ENCODE measurements around the gene FAM131A.

DNA sequence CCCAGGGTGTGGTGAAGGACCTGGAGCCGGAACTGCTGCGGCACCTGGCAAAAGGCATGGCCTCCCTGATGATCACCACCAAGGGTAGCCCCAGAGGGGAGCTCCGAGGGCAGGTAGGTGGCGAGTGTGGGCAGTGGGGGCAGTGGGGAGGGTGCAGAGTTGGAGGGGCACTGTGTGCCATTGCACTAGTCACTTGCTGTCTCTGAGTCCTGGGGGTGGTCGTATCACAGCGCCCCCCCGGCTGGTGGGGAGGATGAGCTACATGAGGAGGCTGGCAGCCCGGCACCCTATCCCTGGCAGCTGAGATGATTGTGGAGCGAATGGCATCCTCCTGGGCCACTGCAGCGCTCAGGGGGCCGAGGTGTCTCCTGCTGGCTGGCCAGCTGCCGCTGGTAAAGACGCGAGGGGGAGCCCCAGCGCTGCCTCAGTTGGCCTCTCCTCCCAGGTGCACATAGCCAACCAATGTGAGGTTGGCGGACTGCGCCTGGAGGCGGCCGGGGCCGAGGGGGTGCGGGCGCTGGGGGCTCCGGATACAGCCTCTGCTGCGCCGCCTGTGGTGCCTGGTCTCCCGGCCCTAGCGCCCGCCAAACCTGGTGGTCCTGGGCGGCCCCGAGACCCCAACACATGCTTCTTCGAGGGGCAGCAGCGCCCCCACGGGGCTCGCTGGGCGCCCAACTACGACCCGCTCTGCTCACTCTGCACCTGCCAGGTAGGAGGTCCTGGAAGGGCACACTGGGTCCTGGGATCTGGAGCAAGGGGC lies 48.8 kb downstream of the FAM131A start:
- TF ChIP-seq, protein P1, sequence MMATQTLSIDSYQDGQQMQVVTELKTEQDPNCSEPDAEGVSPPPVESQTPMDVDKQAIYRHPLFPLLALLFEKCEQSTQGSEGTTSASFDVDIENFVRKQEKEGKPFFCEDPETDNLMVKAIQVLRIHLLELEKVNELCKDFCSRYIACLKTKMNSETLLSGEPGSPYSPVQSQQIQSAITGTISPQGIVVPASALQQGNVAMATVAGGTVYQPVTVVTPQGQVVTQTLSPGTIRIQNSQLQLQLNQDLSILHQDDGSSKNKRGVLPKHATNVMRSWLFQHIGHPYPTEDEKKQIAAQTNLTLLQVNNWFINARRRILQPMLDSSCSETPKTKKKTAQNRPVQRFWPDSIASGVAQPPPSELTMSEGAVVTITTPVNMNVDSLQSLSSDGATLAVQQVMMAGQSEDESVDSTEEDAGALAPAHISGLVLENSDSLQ (IDR thresholded peaks at IDR 0.05) = no peak
- TF ChIP-seq BHLHE40 (IDR thresholded peaks at IDR 0.05; ENCODE audit: borderline replicate concordance) = no peak
- TF ChIP-seq SUZ12 (IDR thresholded peaks at IDR 0.05) = no peak
- no peak for TF ChIP-seq CTBP1 (IDR thresholded peaks at IDR 0.05; ENCODE audit: borderline replicate concordance)
- TF ChIP-seq ARNT (IDR thresholded peaks at IDR 0.05) = no peak
- TF ChIP-seq FOXA1 (IDR thresholded peaks at IDR 0.05) = no peak
